NCI-H446 (cell line): ENCODE measurements around the gene TOMM40L.
"Not testable (repeated sequence)": the region's sequence is repeated elsewhere in the genome, so short reads cannot be mapped to it uniquely, and the experiment has no call there.

Experiments
- DNase-seq, 2 experiments: peaks; one replicate each; lab custom pipeline; 2025; lab: John Stamatoyannopoulos, UW

Gene TOMM40L

DNA sequence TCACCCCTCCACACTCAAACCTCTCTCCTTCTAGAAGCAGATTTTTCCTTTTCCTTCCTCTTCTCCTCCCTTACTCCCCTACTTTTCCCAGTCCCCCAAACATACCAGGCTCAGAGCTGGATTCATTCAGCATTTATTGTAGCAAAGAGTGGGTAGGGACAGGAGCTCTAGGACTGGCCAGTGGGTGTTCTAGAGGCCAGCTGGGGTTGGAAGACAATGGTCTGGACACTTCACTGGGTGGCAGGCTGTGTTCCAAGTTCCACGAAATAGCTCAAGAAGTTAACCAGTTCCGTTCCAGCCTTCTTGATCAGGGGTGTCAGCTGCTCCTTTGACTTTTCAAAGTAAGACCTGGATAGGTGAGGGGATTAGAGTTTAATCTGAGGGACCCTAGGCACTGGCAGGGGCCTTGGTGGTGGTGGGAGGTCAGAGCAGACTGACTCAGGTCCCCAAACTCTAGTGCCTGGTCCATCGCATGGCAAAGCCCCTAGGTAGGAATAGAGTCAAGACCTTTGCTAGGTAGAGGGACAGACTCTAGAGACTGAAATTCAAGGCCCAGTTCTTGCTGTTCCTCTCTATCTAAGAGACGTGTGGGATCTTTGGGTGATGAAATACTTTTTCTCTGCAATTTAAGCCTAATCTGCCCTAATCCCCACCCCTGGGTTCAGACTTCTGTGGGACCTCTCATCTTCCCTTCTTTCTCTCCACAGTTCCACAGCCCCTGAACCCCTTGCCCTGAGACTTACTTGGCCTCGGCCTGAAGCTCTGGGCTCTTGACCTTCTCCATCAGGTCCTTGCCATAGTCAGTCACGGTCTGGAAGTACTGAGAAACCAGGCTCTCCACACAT lies 3.5 kb upstream of the TOMM40L start:
- no peak for DNase-seq

DNA sequence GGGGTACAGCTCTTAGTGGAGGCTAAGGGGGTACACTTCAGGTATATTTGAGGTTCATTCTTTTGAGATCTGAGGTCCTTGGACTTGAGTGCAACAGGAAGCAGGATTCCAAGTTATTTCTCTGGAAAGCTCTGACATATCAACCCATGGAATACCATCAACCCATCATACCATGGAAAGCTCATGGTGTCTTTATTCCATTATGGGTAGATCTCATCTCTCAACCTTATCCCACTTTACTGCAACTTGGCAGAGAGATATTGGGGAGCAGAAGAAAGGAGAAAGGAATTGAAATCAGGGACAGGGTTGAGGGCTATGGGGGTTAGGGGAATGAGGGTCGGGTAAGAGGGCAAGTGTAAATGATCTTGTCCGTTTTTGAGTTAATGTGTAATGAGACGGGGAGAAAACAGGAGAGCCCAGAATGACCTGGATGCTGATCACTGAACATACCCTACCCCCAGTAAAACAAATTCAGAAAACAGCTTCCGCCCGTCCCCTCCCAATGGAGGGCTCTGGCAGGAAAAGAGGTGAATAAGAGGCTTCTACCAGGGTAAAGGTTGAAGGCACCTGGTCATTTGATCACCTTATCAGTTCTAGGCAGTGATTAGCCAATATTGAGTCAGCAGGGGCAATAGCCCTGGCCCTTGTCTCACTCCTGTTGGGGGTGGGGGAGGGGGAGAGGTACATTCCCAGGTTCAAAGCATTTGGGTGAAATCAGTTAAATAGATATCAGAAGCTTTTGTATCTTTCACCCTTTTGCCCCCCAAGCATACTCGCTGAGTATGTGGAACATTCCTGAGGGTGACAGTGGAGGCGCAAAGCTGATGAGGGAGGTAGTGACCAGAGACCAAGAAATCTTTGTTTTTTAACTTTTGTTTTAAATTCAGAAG lies 1.8 kb upstream of the TOMM40L start:
- DNase-seq = no peak

DNA sequence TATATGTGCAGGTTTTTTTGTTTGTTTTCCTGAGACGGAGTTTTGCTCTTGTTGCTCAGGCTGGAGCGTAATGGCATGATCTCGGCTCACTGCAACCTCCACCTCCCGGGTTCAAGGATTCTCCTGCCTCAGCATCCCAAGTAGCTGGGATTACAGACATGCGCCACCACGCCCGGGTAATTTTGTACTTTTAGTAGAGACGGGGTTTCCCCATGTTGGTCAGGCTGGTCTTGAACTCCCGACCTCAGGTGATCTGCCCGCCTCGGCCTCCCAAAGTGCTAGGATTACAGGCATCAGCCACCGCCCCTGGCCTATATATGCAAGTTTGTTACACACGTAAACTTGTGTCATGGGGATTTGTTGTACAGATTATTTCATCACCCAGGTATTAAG lies 1.2 kb upstream of the TOMM40L start:
- not testable (repeated sequence) for DNase-seq

DNA sequence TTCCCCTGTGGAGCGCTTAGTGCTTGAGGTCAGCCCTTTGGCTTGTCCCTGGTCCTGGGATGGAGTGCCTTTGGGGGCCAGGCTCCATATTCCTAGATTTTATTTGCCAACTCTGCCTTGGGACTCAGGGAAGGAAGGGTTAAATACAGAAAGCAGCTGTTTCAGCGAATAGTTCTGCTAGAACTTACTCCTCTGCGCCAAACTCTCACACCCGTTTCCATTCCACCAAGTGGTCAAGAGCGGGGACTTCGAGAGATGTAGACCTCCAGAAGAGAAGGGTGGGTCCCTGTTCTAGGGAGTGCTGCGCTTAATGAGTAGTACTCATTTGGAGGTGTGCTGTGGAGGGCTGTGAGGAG lies 704 bp upstream of the TOMM40L start:
- no peak for DNase-seq

DNA sequence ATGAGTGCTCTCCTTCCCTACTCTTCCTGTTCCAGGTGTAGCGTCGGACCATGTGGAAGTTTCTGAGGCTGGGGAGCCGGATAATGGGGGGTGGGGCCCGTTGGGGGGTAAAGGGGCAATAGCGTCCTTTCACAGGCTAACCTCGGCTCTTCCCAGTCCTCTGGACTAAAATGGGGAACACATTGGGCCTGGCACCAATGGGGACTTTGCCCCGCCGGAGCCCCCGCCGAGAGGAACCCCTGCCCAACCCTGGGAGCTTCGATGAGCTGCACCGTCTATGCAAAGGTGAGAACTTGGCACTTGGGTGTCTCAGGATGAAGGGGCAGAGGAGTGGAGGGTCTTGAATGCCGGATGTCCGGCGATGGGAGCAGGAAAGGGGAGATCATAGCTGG lies 456 bp downstream of the TOMM40L start:
- no peak for DNase-seq

DNA sequence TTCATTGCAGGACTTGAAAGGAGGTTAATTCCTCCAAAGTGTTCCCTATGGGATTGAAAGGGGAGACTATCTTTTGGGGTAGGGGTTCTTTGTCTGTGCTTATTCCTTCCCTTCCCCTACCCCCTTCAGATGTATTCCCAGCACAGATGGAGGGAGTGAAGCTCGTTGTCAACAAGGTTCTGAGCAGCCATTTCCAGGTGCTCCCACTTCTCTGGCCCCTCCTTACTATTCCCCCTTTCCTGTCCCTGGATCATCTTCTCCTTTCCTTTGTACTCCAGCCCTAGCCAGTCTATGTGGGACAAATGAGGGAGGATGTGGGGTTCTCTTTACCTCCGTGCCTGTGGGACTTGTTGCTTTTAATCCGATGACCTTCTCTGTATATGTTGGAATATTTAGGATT lies 899 bp downstream of the TOMM40L start:
- peak in 1 of 2 experiments; percentile 14 for DNase-seq

DNA sequence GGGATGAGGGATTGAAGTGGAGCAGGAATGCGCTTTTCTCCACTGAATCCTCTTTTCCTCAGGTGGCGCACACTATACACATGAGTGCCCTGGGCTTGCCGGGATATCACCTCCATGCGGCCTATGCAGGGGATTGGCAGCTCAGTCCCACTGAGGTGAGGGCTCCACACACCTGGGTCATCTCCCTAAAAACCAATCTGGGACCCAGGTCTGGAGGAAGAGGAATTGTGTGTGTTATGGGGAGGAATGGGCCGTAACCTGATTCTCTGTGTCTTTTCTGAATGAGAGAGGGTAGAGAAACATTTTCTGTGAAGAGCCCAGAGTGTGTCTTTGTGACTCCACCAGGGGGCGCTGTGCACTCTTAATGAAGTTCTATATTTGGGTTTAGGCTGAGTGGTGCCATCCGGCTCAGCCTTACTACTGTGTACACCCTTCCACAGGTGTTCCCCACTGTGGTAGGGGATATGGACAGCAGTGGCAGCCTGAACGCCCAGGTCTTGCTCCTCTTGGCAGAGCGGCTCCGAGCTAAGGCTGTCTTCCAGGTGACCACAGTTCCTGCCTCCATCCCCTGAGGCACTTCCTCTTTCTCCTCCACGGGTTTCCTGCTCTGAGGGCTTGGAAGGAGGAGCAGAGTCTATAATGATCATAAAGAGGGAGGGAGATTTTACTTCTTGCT lies 1.5 kb downstream of the TOMM40L start:
- peak; percentile 56 to 82 for DNase-seq

DNA sequence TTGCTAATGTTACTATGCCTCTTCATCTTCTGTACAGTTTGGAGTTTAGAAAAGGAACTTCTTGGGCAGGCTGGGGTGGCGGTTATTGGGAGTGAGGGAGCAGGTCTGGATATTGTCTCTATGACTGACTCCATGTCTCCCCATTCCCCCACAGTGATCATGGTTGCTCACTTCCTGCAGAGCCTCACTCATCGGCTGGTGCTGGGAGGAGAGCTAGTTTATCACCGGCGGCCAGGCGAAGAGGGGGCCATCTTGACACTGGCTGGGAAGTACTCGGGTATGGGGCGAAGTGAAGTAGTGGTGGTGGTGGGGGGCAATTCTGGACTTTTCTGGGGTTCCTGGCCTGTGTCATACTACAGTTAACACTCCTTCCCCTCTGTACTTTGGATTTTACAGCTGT lies 2.2 kb downstream of the TOMM40L start:
- DNase-seq = no peak

DNA sequence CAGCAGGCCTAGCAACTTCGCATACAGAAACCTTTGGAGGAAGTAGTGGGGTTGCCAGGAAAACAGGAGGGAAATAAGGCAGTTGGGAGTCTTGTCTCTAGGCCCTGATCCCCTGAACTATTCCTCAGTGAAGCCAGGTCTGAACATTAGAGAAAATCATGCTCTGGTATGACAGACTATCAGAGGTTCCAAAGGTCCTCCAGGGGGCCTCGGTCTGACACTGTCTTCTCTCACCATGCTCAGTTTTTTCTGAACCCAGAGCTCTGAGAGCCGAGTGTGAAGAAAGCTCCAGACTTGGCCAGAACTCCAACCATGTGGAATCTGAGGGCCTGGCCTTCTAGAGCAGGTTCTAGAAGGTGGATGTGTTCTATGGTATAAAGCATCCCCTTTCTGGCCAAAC lies 4.0 kb downstream of the TOMM40L start:
- DNase-seq = no peak

DNA sequence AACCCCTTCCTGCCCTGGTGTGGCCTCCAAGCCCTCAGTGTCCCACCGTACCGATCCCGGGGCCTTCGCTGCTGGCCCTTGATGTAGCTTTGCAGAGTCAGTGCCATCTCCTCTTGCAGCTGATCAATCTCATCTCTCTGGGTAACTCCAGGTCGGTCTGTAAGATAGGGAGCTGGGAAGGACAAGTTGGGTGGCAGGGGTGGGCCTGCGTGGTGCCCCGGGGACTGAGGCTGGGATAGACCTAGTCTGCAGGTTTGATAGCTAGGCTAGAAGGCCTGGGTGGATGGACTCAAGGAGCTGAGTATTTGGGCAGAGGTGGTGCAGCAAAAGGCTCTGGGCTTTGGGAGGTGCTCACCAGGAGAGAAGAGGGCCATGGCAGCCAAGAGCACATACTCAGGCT lies 4.9 kb downstream of the TOMM40L start:
- no peak for DNase-seq

DNA sequence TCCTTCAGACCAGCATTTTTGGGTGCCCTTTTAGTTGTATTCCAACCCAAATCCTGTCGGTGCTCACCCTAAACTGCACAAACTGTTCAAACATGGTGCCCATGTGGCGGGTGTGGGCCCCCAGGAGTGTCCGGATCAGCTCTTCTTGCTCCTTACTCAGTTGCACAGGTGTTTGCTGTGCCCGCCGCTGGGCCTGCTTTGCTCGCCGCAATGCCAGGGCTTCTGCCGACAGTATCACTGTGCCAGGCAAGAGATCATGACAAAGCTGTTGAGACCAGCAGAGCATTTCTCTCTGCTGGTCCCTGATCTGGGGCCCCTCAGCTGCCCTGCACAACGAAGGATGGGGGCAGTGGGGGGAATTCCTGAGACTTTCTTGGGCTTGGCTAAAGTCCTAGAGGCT lies 7.2 kb downstream of the TOMM40L start:
- no peak for DNase-seq

DNA sequence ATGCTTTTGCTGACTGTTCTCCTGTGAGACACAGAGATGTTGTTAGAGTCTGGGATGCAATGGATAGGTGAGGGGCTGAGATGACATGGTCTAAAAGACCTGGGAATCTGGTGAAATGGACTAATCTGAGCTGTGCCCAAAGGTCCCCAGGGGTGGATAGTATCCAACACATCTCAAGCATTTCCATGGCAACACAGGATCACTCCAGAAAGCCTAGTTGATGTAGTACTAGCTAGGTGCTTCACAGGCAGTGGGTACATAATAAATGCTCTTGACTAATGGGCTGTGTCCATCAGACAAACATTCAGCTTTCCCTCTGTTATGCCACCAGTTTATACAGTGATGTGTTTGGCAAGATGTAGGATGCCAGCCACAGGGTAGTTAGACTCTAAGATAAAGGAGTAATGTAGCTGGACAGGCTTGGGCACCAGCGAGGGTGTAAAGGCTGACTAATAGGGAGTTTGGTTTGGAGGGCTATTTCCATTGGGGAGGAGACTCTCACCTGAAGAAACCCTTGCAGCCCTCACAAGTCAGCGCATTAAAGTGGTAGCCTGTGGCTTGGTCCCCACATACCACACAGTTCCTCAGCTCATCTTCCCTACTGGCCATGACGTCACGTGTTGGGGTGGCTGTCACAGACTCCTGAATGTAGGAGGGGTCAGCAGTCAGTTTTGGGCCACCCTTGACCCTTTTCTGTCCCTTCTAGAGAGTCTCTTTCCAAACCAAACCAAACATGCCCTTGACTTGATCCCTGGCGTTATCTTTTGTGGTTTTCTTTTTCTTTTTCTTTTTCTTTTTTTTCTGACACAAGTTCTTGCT lies 10.3 kb downstream of the TOMM40L start:
- DNase-seq = no peak

DNA sequence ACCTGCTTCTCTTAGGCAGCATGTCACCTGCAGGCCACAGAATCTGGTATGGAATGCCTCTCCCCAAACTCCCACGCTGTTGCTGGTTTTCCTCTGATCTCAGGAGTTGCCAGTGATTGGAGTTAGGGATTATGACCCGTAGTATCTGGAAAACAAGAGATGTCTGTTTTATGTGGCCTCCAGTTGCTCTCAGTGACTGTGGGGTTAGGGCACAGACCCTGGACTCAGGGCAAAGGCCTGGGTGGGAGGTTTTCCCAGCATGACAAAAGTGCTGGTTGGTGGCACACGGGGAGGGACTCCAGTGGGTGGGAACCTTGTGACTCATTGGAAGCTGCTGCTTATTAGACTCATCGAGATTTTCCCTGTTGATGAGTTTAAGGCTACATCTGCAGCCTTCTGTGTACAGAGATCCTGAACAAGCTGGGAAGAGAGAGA lies 12.2 kb downstream of the TOMM40L start, which contains the start of gene NR1I3:
TSS of gene NR1I3 (minus strand) at position 165 of the 435 bp plus-strand sequence. CDS start 1,638 bp downstream, outside the sequence.
- DNase-seq = no peak

DNA sequence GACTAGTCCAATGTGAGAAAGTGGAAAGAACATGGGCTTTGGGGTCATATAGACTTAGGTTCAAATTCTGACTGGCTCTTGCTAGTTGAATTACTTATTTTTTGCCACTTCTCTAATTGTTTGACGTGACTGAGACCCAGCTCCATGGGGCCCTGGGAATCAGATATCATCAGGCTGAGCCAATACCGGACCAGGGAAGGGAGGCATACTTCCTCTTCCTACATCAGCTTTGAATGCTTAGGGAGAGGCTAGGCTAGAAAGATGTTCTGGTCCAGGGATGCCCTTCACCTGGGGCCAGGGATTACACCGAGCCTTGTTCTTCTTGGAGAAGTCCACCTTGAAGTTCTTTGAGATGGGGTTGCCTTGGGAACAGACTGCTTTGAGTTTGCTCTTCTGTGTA lies 15.8 kb downstream of the TOMM40L start:
- no peak for DNase-seq

DNA sequence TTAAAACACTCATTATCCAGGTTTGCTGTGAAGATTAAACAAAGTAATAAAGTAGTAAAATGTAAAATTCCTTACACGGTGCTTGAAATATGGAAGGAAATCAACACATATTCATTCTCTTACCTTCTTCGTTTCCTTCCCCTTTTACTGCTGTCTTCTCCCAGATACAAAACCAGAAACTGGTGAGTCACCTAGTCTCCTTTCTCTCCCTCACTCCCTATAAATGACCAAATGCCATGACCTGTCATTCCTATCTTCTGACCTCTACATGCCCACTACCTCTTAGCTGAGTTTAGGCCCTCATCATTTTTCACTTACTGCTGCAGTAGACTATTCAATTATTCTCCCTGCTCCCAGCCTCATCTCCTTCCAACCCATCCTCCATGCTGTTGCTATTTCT lies 16.5 kb downstream of the TOMM40L start:
- no peak for DNase-seq

DNA sequence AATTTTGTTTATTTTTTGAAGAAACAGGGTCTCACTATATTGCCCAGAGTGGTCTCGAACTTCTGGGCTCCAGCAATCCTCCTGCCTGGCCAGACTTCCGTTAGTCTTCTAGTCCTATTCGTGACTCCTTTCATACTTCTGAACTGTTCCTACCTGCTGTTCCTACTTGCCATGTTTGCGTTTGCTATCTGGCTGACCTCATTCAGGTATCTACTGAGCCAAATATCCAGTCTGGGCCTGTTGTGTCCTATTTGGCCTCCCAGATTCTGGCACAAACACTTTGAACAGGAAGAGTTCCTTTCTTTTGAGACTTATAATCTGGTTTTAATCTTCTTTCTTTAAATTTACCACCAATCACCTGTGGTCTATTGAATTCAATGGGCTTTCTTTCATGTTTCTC lies 19.0 kb downstream of the TOMM40L start:
- DNase-seq = no peak

DNA sequence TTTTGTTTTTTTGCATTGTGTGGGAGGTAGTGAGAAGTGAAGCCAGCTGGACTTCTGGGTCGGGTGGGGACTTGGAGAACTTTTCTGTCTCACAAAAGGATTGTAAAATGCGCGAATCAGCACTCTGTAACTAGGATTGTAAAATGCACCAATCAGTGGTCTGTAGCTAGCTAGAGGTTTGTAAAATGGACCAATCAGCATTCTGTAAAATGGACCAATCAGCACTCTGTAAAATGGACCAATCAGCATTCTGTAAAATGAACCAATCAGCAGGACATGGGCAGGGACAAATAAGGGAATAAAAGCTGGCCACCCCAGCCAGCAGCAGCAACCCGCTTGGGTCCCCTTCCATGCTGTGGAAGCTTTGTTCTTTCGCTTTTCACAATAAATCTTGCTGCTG lies 24.2 kb downstream of the TOMM40L start:
- DNase-seq = not testable (repeated sequence)

DNA sequence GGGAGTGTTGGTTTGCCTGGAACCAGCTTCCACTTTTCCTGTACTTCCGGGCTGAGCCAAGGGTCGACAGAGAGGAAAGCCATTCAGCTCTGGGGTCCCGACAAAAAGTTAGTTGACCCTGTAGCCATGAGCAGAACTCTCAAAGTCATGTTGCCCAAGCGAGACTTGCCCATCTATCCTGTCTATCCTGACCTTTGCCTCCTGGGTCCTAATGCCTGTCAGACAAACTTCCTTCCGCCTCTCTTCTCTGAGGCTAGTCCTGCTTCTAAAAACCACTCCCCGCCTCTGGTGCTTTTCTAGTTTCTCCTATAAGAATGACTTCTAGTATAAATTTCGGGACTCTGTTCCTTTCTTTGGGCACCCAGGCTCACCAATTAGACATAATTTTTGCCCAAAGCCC lies 25.0 kb downstream of the TOMM40L start:
- DNase-seq = no peak

DNA sequence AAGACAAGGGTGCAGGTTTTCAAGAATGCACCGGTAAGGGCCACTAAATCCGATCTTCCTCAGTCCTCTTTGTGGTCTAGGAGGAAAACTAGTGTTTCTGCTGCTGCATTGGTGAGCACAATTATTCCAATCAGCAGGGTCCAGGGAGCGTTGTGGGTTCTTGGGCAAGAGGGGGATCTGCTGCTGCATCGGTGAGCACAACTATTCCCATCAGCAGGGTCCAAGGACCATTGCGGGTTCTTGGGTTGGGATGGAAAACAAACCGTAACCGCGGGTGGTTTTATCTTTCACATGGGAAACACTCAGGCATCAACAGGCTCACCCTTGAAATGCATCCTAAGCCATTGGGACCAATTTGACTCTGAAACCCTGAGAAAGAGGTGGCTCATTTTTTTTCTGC lies 25.7 kb downstream of the TOMM40L start:
- DNase-seq = no peak

DNA sequence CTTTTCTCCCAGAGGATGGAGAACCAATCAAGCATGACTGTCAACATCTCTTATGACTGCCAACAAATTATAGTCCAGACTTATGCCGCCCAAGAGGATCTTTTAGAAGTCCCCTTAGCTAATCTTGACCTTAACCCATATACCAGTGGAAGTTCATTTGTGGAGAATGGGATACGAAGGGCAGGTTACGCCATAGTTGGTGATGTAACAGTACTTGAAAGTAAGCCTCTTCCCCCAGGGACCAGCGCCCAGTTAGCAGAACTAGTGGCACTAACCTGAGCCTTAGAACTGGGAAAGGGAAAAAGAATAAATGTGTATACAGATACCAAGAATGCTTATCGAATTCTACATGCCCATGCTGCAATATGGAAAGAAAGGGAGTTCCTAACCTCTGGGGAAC lies 29.4 kb downstream of the TOMM40L start:
- DNase-seq = not testable (repeated sequence)

DNA sequence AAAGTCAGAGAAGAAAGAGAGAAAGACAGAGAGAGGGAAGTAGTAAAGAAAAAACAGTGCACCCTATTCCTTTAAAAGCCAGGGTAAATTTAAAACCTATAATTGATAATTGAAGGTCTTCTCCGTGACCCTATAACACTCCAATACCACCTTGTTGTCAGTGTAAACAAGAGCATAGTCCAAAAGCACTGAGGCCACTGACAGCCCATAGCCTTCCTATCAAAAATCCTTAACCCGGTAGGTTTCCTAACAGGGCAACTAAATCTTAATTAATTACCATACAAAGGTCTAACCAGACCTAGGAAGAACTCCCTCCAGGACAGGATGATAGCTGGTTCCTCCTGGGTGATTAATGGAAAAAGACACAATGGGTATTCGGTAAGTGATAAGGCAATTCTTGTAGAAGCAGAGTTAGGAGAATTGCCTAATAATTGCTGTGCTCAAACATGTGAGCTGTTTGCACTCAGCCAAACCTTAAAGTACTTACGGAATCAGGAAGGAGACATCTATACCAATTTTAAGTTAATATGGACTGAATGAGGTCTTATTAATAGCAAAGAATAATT lies 30.2 kb downstream of the TOMM40L start:
- DNase-seq = not testable (repeated sequence)
